ENCODE data around the gene AMN.

The AMN gene

DNA sequence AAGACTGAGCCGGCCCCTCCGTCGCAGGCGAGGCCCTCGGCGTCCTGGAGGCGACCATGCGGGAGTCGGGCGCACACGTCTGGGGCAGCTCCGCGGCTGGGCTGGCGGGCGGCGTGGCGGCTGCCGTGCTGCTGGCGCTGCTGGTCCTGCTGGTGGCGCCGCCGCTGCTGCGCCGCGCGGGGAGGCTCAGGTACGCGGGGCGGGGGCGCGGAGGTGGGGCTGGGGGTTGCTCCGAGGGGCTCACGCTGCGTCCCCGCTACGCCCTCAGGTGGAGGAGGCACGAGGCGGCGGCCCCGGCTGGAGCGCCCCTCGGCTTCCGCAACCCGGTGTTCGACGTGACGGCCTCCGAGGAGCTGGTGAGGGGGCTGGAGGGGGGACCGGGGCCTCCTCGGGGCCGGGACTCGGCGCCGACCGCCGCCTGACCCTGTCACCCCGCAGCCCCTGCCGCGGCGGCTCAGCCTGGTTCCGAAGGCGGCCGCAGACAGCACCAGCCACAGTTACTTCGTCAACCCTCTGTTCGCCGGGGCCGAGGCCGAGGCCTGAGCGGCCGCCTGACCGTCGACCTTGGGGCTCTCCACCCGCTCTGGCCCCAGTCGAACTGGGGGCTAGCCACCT is 7.8 kb downstream of the AMN start:
- Histone ChIP-seq H3K27ac (ENCODE audit: low read length) (no peak overlapping the region), H3F3A (ENCODE audit: insufficient read depth, low read length) (no peaks in the 10 kb centered on the region), H3K9me3 (replicated peaks; ENCODE audit: insufficient read depth, low read length) (no peaks in the 10 kb centered on the region), H3K9ac (ENCODE audit: low read length) (no peak overlapping the region), H3K79me2 (ENCODE audit: low read length) (no peaks in the 10 kb centered on the region), H4K20me1 (ENCODE audit: insufficient read depth, low read length) (no peaks in the 10 kb centered on the region), H3K9me2 (replicated peaks; ENCODE audit: insufficient read depth, low read length) (no peaks in the 10 kb centered on the region), H3K4me1 (ENCODE audit: low read length) (no peaks in the 10 kb centered on the region), H3K36me3 (replicated peaks; ENCODE audit: insufficient read depth, low read length) (no peaks in the 10 kb centered on the region), H3K27me3 (replicated peaks; ENCODE audit: insufficient read depth, low read length) (no peaks in the 10 kb centered on the region), H3K4me2 (ENCODE audit: low read depth, low read length) (no peak overlapping the region), H2AFZ (ENCODE audit: low read length) (no peak overlapping the region), H3K4me3 (ENCODE audit: low read length) (no peak overlapping the region)
- DNase-seq = no peak
- no peak for TF ChIP-seq EZH2 (optimal IDR thresholded peaks at IDR 0.05; ENCODE audit: low read depth, low read length)
- TF ChIP-seq, protein P1, sequence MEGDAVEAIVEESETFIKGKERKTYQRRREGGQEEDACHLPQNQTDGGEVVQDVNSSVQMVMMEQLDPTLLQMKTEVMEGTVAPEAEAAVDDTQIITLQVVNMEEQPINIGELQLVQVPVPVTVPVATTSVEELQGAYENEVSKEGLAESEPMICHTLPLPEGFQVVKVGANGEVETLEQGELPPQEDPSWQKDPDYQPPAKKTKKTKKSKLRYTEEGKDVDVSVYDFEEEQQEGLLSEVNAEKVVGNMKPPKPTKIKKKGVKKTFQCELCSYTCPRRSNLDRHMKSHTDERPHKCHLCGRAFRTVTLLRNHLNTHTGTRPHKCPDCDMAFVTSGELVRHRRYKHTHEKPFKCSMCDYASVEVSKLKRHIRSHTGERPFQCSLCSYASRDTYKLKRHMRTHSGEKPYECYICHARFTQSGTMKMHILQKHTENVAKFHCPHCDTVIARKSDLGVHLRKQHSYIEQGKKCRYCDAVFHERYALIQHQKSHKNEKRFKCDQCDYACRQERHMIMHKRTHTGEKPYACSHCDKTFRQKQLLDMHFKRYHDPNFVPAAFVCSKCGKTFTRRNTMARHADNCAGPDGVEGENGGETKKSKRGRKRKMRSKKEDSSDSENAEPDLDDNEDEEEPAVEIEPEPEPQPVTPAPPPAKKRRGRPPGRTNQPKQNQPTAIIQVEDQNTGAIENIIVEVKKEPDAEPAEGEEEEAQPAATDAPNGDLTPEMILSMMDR (IDR thresholded peaks at IDR 0.05; ENCODE audit: low read length) = no peak
- no peak for TF ChIP-seq EZH2phosphoT487 (IDR thresholded peaks at IDR 0.05; ENCODE audit: low read length)

DNA sequence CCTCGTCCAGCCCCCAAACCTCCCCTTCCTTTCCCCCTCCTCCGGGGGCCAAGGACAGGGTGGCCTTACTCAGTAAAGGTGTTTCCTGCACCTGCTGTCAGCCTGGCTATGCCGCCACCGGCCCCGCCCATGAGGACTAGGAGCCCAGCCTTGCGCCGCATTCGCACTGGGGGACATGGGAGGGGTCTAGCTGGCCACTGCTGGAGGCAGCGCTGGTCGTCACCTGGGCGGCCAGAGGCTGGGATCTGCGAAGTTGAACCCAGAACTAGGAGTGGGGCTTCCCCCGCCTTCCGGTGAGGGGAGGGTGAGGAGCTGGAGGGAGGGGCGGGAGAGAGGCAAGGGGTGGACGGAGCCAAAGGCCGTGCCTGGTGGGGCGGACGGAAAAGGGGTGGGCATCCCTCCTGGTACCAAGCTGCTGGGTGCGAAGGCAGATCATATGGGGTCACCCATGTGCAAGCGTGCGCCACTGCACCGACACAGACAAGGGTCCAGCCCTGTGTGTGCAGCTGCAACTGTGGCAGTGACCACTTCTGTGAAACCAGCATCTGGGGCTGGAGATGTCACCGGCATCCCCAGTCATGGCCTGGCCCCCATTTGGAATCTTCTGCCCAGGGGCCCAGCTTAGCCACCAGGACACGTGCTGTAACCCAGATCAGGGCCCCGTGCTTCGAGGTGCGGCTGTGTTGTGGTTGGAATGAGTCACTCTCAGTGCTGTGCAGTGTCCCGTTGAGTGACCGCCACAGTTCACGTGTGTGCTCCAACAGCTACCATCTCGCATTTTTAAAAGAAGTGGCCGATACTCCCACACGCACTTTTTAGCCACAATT is 8.5 kb downstream of the AMN start:
- TF ChIP-seq, protein P1 (IDR thresholded peaks at IDR 0.05; ENCODE audit: low read length) = no peak
- TF ChIP-seq EZH2phosphoT487 (IDR thresholded peaks at IDR 0.05; ENCODE audit: low read length) (no peak), EZH2 (optimal IDR thresholded peaks at IDR 0.05; ENCODE audit: low read depth, low read length) (no peak)
- no peak for DNase-seq
- no peaks in the 10 kb centered on the region for H3K4me1 ChIP-seq (ENCODE audit: low read length)
- no peaks in the 10 kb centered on the region for H3K36me3 ChIP-seq (replicated peaks; ENCODE audit: insufficient read depth, low read length)
- no peaks in the 10 kb centered on the region for H4K20me1 ChIP-seq (ENCODE audit: insufficient read depth, low read length)
- H2AFZ ChIP-seq (ENCODE audit: low read length) = no peak overlapping the region
- H3K9ac ChIP-seq (ENCODE audit: low read length) = no peak overlapping the region
- H3K9me3 ChIP-seq (replicated peaks; ENCODE audit: insufficient read depth, low read length) = no peaks in the 10 kb centered on the region
- no peak overlapping the region for H3K4me3 ChIP-seq (ENCODE audit: low read length)
- no peaks in the 10 kb centered on the region for H3K9me2 ChIP-seq (replicated peaks; ENCODE audit: insufficient read depth, low read length)
- H3F3A ChIP-seq (ENCODE audit: insufficient read depth, low read length) = no peaks in the 10 kb centered on the region
- H3K27ac ChIP-seq (ENCODE audit: low read length) = no peak overlapping the region
- H3K79me2 ChIP-seq (ENCODE audit: low read length) = no peaks in the 10 kb centered on the region
- no peak overlapping the region for H3K4me2 ChIP-seq (ENCODE audit: low read depth, low read length)
- H3K27me3 ChIP-seq (replicated peaks; ENCODE audit: insufficient read depth, low read length) = no peaks in the 10 kb centered on the region

DNA sequence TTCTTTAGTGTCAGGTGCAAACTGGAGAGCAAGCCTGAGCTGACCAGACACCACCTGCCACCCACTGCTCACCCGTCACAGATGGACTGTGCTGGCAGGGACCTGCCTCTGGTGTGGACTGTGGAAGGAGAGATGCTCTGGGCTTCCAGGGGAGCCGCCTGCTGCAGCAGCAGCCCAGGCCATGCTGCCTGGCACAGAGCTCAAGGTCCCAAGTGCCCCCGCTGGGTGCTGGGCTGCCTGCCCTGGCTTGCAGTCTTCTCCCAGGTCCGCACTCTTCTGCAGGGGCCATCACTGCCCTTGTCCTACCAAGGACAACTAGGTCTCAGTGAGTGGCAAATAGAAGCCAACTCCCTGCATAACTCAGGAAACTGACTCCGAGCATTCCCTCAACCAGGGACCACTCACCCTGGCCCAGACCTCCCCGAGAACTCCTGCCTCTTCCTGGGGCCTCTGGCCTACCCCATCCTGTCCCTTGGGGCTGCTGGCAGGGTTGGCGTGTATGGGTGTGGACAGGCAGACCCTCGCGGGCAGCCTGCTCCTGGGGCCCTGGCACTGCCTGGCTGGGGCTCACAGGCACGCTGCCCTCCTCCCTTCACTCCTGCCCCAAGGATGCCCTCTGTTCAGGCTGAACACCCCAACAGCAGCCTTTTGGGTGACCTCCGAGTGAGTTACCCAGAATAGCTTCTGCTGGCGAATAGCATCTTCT is 9.3 kb downstream of the AMN start:
- no peak overlapping the region for H3K4me2 ChIP-seq (ENCODE audit: low read depth, low read length)
- no peak overlapping the region for H2AFZ ChIP-seq (ENCODE audit: low read length)
- H3K4me3 ChIP-seq (ENCODE audit: low read length) = no peak overlapping the region
- H4K20me1 ChIP-seq (ENCODE audit: insufficient read depth, low read length) = no peaks in the 10 kb centered on the region
- no peaks in the 10 kb centered on the region for H3K9me2 ChIP-seq (replicated peaks; ENCODE audit: insufficient read depth, low read length)
- H3K9me3 ChIP-seq (replicated peaks; ENCODE audit: insufficient read depth, low read length) = no peaks in the 10 kb centered on the region
- no peaks in the 10 kb centered on the region for H3K79me2 ChIP-seq (ENCODE audit: low read length)
- no peaks in the 10 kb centered on the region for H3K36me3 ChIP-seq (replicated peaks; ENCODE audit: insufficient read depth, low read length)
- no peak overlapping the region for H3K27ac ChIP-seq (ENCODE audit: low read length)
- TF ChIP-seq EZH2phosphoT487 (IDR thresholded peaks at IDR 0.05; ENCODE audit: low read length) = no peak
- TF ChIP-seq, protein P1 (IDR thresholded peaks at IDR 0.05; ENCODE audit: low read length) = no peak
- no peak for TF ChIP-seq EZH2 (optimal IDR thresholded peaks at IDR 0.05; ENCODE audit: low read depth, low read length)
- H3F3A ChIP-seq (ENCODE audit: insufficient read depth, low read length) = no peaks in the 10 kb centered on the region
- no peak overlapping the region for H3K9ac ChIP-seq (ENCODE audit: low read length)
- H3K4me1 ChIP-seq (ENCODE audit: low read length) = no peaks in the 10 kb centered on the region
- no peak for DNase-seq
- H3K27me3 ChIP-seq (replicated peaks; ENCODE audit: insufficient read depth, low read length) = no peaks in the 10 kb centered on the region

Data from MM.1S (cell line).